BLaER1 (cell line): ENCODE measurements around the gene MRTO4.

Experiments
- H3K27ac ChIP-seq: shearing (Covaris generic); formaldehyde crosslinking; 2 replicates; pipeline ENCODE4 v1.8.1; 2022
- H3K27me3 ChIP-seq: shearing (Covaris generic); formaldehyde crosslinking; 2 replicates; pipeline ENCODE4 v1.8.1; 2022
- H3K36me3 ChIP-seq: shearing (Covaris generic); formaldehyde crosslinking; 2 replicates; pipeline ENCODE4 v1.8.1; 2022
- H3K4me1 ChIP-seq: shearing (Covaris generic); formaldehyde crosslinking; 2 replicates; pipeline ENCODE4 v1.8.1; 2022
- H3K4me2 ChIP-seq: shearing (Covaris generic); formaldehyde crosslinking; 2 replicates; pipeline ENCODE4 v1.8.1; 2022
- H3K4me3 ChIP-seq: shearing (Covaris generic); formaldehyde crosslinking; 2 replicates; pipeline ENCODE4 v1.8.1; 2022
- H3K9ac ChIP-seq: shearing (Covaris generic); formaldehyde crosslinking; 2 replicates; pipeline ENCODE4 v1.8.1; 2022
- H3K9me3 ChIP-seq: shearing (Covaris generic); formaldehyde crosslinking; 2 replicates; pipeline ENCODE4 v1.8.1; 2022
- H4K20me1 ChIP-seq: shearing (Covaris generic); formaldehyde crosslinking; 2 replicates; pipeline ENCODE4 v1.8.1; 2022
- Cebpa-rat ChIP-seq: shearing (Covaris generic); IDR thresholded peaks from 2 replicates; pipeline ENCODE4 v1.8.1; 2022

Gene MRTO4

GRCh38 chr1:19251305-19252196, at the start of gene MRTO4, which contains the start of gene EMC1:
TSS of gene MRTO4 (plus strand) at chr1:19251805. CDS start at chr1:19251836, 31 bp downstream.
TSS of gene EMC1 (minus strand) at chr1:19251524. CDS start at chr1:19251509, 15 bp downstream.
- peak within 1 kb of the TSS; percentile 98 for H3K27ac ChIP-seq
- peaks cover 33% of the 10 kb centered on the region for H3K4me1 ChIP-seq
- H3K4me2 ChIP-seq = peak within 1 kb of the TSS; percentile 89
- peaks cover 48% of the 10 kb centered on the region for H3K36me3 ChIP-seq
- peak within 1 kb of the TSS; percentile 94 for H3K4me3 ChIP-seq
- no peaks in the 10 kb centered on the region for H3K9me3 ChIP-seq
- no peaks in the 10 kb centered on the region for H3K27me3 ChIP-seq
- peak within 1 kb of the TSS; percentile 97 for H3K9ac ChIP-seq
- TF ChIP-seq Cebpa-rat = no peak
- H4K20me1 ChIP-seq = peaks cover 65% of the 10 kb centered on the region

GRCh38 chr1:19202396-19202795, 49.2 kb upstream of the MRTO4 start:
- H3K4me1 ChIP-seq = peaks cover 6% of the 10 kb centered on the region; the same call in 1 of the 2 replicates
- H3K4me2 ChIP-seq = no peak overlapping the region
- H3K36me3 ChIP-seq = peaks cover 65% of the 10 kb centered on the region
- TF ChIP-seq Cebpa-rat = no peak
- no peak overlapping the region for H3K27ac ChIP-seq
- H3K27me3 ChIP-seq = no peaks in the 10 kb centered on the region
- no peak overlapping the region for H3K4me3 ChIP-seq
- H3K9ac ChIP-seq = no peak overlapping the region
- H4K20me1 ChIP-seq = peaks cover 95% of the 10 kb centered on the region
- no peaks in the 10 kb centered on the region for H3K9me3 ChIP-seq

- Histone ChIP-seq H3K4me1 (peaks cover 16% of the 10 kb centered on the region), H4K20me1 (peaks cover 100% of the 10 kb centered on the region), H3K27me3 (no peaks in the 10 kb centered on the region), H3K36me3 (peaks cover 55% of the 10 kb centered on the region), H3K4me2 (no peak overlapping the region), H3K9ac (no peak overlapping the region), H3K27ac (no peak overlapping the region), H3K9me3 (no peaks in the 10 kb centered on the region), H3K4me3 (no peak overlapping the region)
- TF ChIP-seq Cebpa-rat = no peak
Observed at GRCh38 chr1:19203440-19203839, 48.2 kb upstream of the MRTO4 start.

- Histone ChIP-seq H3K4me1 (peaks cover 23% of the 10 kb centered on the region), H3K9me3 (no peaks in the 10 kb centered on the region), H4K20me1 (peaks cover 100% of the 10 kb centered on the region), H3K36me3 (peaks cover 43% of the 10 kb centered on the region), H3K27me3 (no peaks in the 10 kb centered on the region), H3K27ac (no peak overlapping the region), H3K4me3 (no peak overlapping the region), H3K9ac (no peak overlapping the region), H3K4me2 (no peak overlapping the region)
- no peak for TF ChIP-seq Cebpa-rat
Observed at GRCh38 chr1:19204446-19205266, 46.9 kb upstream of the MRTO4 start.

GRCh38 chr1:19205403-19205802, 46.2 kb upstream of the MRTO4 start:
- Histone ChIP-seq H3K27ac (no peak overlapping the region), H3K36me3 (peaks cover 35% of the 10 kb centered on the region), H3K9me3 (no peaks in the 10 kb centered on the region), H3K9ac (no peak overlapping the region), H3K4me2 (no peak overlapping the region), H3K4me3 (no peak overlapping the region), H3K27me3 (no peaks in the 10 kb centered on the region), H3K4me1 (peaks cover 23% of the 10 kb centered on the region), H4K20me1 (peaks cover 95% of the 10 kb centered on the region)
- TF ChIP-seq Cebpa-rat = no peak

DNA sequence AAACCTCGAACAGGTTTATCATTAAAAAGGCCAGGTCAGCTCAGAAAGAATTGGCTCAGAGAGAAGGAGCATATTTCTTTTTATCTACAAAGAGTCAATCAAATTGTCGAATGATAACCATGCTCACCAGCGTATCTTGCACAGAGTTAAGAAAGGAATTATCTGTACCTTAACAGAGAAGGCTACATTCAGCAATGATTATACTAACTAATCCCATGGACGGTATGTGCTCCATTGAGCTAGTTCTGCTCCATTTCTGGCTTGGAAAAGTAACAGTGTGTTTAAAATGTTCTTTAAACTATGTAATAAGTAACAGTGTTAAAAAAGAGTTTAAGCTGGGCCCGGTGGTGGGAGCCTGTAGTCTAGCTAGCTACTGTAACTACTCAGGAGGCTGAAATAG, 45.8 kb upstream of the MRTO4 start:
- no peaks in the 10 kb centered on the region for H3K9me3 ChIP-seq
- H3K27me3 ChIP-seq = no peaks in the 10 kb centered on the region
- H3K4me1 ChIP-seq = peaks cover 24% of the 10 kb centered on the region
- H3K27ac ChIP-seq = no peak overlapping the region
- H3K4me2 ChIP-seq = no peak overlapping the region
- H3K36me3 ChIP-seq = peaks cover 31% of the 10 kb centered on the region
- H3K9ac ChIP-seq = no peak overlapping the region
- peaks cover 91% of the 10 kb centered on the region for H4K20me1 ChIP-seq
- TF ChIP-seq Cebpa-rat = no peak
- no peak overlapping the region for H3K4me3 ChIP-seq

- Histone ChIP-seq H3K36me3 (peaks cover 20% of the 10 kb centered on the region), H3K4me1 (peaks cover 35% of the 10 kb centered on the region), H3K27ac (no peak overlapping the region), H3K4me3 (no peak overlapping the region), H3K9me3 (no peaks in the 10 kb centered on the region), H3K27me3 (no peaks in the 10 kb centered on the region), H3K4me2 (peak overlapping the region; percentile 4; the same call in 1 of the 2 replicates), H4K20me1 (peaks cover 88% of the 10 kb centered on the region), H3K9ac (no peak overlapping the region)
- TF ChIP-seq Cebpa-rat = no peak
Observed at GRCh38 chr1:19206947-19207346, 44.7 kb upstream of the MRTO4 start.

GRCh38 chr1:19208710-19209438, 42.7 kb upstream of the MRTO4 start:
- Histone ChIP-seq H3K36me3 (peaks cover 14% of the 10 kb centered on the region; the same call in 1 of the 2 replicates), H3K4me1 (peaks cover 49% of the 10 kb centered on the region), H3K4me2 (peak overlapping the region; percentile 83), H3K27ac (peak overlapping the region; percentile 90), H3K9ac (peak overlapping the region; percentile 93), H3K4me3 (peak overlapping the region; percentile 95), H3K27me3 (no peaks in the 10 kb centered on the region), H4K20me1 (peaks cover 78% of the 10 kb centered on the region), H3K9me3 (no peaks in the 10 kb centered on the region)
- no peak for TF ChIP-seq Cebpa-rat

GRCh38 chr1:19209439-19209989, 42.1 kb upstream of the MRTO4 start:
- TF ChIP-seq Cebpa-rat = no peak
- peak overlapping the region; percentile 90 for H3K27ac ChIP-seq
- peak overlapping the region; percentile 95 for H3K4me3 ChIP-seq
- peak overlapping the region; percentile 93 for H3K9ac ChIP-seq
- H4K20me1 ChIP-seq = peaks cover 78% of the 10 kb centered on the region
- peaks cover 49% of the 10 kb centered on the region for H3K4me1 ChIP-seq
- peak overlapping the region; percentile 83 for H3K4me2 ChIP-seq
- H3K36me3 ChIP-seq = peaks cover 17% of the 10 kb centered on the region; the same call in 1 of the 2 replicates
- no peaks in the 10 kb centered on the region for H3K9me3 ChIP-seq
- H3K27me3 ChIP-seq = no peaks in the 10 kb centered on the region
